Astrocyte of the spinal cord (primary cell): ENCODE data around the gene OSBPL9.

Source experiments
- DNase-seq: peaks from one replicate; pipeline ENCODE4 v3.0.0; 2011; ENCODE audit warnings: low read depth, low spot score
- H3K4me3 ChIP-seq: 2 replicates; pipeline ENCODE4 v1.5.1; 2011; ENCODE audit warnings: low read depth, mild to moderate bottlenecking, low read length, moderate library complexity
- in situ Hi-C: cut with HindIII; loops from 2 replicates; pipeline ENCODE4 v1.10.0; 2017; ENCODE audit warnings: low sequenced_read_pairs
- TF ChIP-seq, protein P1 (sequence below): IDR thresholded peaks from 2 replicates; pipeline ENCODE4 v1.5.1; 2012; ENCODE audit warnings: low read depth, mild to moderate bottlenecking, low read length, inconsistent platforms

The OSBPL9 gene

DNA sequence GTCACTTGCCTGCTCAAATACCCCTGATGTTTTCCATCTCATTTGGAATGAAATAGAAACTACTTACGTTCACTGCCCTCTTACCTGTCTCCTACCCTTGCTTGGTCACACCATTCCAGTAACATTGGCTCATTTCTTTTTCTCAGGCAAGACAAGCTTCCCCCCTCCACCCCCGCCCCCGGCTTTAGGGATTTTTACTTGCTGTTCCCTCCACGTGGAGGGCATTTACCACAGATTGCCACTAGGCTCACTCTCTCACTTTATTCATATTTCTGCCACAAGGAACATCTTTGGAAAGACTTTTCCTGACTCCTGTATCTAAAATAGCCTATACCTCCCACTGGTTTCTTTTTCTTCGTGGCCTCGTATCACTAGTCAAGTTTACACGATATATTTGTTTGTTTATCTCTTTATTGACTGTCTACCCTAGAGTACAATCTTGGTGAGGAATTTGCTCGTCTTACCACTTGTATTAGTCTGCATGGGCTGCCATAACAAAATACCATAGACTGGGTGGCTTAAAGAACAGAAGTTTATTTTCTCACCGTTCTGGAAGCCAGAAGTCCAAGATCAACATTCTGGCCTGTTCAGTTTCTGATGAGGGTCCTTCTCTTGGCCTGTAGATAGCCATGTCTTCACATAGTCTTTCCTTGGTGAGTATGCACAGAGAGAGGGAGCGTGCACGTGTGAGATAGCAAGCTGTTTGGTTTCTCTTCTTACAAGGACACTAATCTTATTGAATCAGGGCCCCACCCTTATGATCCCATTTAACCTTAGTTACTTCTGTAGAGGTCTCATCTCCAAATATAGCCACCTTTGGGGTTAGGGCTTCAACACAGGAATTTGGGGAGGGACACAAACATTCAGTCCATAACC, 135.4 kb downstream of the OSBPL9 start:
- DNase-seq, result no peak
- TF ChIP-seq, protein P1, sequence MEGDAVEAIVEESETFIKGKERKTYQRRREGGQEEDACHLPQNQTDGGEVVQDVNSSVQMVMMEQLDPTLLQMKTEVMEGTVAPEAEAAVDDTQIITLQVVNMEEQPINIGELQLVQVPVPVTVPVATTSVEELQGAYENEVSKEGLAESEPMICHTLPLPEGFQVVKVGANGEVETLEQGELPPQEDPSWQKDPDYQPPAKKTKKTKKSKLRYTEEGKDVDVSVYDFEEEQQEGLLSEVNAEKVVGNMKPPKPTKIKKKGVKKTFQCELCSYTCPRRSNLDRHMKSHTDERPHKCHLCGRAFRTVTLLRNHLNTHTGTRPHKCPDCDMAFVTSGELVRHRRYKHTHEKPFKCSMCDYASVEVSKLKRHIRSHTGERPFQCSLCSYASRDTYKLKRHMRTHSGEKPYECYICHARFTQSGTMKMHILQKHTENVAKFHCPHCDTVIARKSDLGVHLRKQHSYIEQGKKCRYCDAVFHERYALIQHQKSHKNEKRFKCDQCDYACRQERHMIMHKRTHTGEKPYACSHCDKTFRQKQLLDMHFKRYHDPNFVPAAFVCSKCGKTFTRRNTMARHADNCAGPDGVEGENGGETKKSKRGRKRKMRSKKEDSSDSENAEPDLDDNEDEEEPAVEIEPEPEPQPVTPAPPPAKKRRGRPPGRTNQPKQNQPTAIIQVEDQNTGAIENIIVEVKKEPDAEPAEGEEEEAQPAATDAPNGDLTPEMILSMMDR, result no peak
- no peak overlapping the region for H3K4me3 ChIP-seq
- in situ Hi-C loops, result no loop called here

DNA sequence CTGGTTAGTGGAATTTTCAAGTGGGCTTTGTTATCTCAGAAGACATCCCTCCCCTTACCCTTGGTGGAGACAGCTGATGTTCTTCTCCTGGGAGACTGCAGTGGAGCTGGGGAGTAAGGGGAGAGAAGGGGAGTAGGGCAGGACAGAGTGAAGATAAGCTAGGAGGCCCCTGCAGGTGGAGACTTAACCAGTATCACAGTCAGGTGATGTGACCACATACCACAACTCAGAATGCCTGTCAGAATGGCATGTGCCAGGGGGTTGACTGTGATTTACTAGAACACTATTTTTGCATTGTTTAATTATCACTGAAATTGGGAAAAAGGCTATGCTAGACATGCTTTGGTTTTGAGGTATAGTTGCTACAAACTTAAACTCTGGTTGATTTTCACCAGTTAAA, 137.1 kb downstream of the OSBPL9 start:
- in situ Hi-C loops, result no loop called here
- no peak overlapping the region for H3K4me3 ChIP-seq
- TF ChIP-seq, protein P1, result no peak
- no peak for DNase-seq

DNA sequence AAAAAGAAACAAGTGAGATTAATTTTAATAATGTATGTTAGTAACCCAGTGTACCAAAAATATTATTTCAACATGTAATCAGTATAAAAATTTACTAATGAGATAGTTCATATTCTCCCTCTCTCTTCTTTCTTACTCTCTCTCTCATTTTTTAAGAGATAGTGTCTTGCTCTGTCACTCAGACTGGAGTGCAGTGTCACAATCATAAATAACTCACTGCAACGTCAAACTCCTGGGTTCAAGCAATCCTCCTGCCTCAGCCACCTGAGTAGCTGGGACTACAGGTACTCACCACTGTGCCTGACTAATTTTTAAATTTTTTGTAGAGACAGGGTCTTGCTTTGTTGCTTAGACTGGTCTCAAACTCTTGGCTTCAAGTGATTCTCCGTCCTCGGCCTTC, 137.8 kb downstream of the OSBPL9 start:
- in situ Hi-C loops, result no loop called here
- no peak for DNase-seq
- H3K4me3 ChIP-seq, result no peak overlapping the region
- TF ChIP-seq, protein P1, result no peak

DNA sequence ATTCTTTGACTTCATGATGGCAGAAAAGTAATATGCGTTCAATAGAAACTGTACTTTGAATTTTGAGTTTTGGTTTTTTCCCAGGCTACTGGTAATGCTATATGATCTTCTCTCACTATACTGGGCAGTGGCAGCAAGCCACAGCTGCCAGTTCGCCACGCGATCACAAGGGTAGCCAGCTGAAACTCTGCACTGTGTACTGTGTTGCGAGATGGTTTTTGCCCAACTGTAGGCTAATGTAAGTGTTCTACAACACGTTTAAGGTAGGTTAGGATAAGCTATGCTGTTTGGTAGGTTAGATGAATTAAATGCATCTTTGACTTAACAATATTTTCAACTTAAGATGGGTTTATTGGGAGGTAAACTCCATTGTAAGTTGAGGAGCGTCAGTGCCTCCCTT, 138.5 kb downstream of the OSBPL9 start:
- TF ChIP-seq, protein P1, result no peak
- in situ Hi-C loops, result no loop called here
- DNase-seq, result no peak
- no peak overlapping the region for H3K4me3 ChIP-seq

DNA sequence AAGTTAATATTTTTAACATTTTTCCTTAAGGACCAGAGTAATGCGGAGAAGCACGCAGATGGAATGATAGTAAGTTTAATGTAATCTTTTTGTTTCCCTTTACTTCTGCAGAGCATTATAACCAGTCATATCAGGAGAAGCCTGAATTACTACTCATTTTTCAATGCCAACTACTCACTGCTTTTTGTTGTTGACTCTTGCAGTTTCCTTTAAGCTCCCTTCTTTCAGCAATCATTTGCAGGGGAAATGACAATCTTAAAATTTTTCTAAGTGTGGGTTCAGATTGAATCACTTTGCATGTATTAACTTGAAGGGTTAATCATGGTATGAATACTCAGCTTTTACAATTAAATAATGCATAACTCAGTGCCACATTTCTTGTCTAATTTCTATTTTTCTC, 139.4 kb downstream of the OSBPL9 start:
- H3K4me3 ChIP-seq, result no peak overlapping the region
- TF ChIP-seq, protein P1, result no peak
- in situ Hi-C loops, result no loop called here
- DNase-seq, result no peak

DNA sequence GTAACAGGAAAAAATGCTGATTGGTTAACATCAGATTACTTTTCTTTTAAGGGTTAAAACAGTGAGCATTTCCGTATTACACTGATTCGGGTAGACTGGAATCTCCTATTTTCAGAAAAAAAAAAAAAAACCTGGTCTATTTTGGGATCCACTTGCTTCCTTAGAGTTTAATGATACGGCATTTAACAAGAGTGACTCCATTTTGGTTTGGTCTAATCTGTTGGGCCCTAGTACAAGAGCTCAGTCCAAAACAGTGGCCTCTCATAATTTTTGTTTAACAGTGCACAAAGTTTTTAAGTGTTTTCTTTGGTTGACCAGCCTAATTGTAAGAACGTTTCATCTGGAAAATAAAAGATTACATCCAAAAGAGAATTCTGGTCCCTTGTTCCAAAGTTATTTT, 141.4 kb downstream of the OSBPL9 start:
- in situ Hi-C loops, result no loop called here
- TF ChIP-seq, protein P1, result no peak

DNA sequence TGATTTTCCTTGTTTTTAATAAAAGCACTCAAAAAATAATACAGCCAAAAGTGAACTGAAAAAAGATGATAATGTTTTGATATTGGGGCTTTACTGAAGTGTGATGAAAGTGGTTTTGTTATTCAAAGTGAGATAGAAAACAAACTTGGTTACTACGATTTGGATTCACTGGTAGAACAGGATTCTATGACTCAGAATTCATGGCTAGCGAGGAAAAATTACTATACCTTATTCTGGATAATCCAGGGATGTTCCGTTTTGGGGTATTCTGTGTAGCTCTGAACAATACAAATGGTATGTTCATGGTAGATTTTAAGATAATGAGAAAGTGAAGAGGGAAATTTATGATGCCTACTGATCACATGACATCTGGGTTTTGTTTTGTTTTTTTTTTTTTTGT, 144.0 kb downstream of the OSBPL9 start:
- no peak overlapping the region for H3K4me3 ChIP-seq
- DNase-seq, result no peak
- in situ Hi-C loops, result no loop called here
- TF ChIP-seq, protein P1, result no peak

More for the DNA sequence above, 141.4 kb downstream of the OSBPL9 start:
- no peak overlapping the region for H3K4me3 ChIP-seq
- DNase-seq, result no peak
